HepG2 (cell line): ENCODE data around the gene SLX4. TPM values are rescaled to one million over a fixed set of nuclear protein-coding genes. Genes with fewer than 3 reads are reported as not detected.

Experiments
- ARNTL ChIP-seq: sonication (generic); formaldehyde crosslinking; IDR thresholded peaks from 2 replicates; pipeline ENCODE4 v1.4.0; 2020; ENCODE audit warnings: mild to moderate bottlenecking, missing genetic modification reagents
- FOXK1 ChIP-seq: sonication (generic); formaldehyde crosslinking; IDR thresholded peaks from 2 replicates; pipeline ENCODE4 v1.4.0; 2020; ENCODE audit warnings: low read depth, missing genetic modification reagents, borderline replicate concordance
- HMGXB3 ChIP-seq: sonication (generic); formaldehyde crosslinking; IDR thresholded peaks from 2 replicates; pipeline ENCODE4 v1.4.0; 2020; ENCODE audit warnings: missing genetic modification reagents, borderline replicate concordance
- IRF2 ChIP-seq: IDR thresholded peaks from 2 replicates; pipeline ENCODE4 v1.6.1; 2018; ENCODE audit warnings: missing genetic modification reagents, missing compliant biosample characterization
- ISL2 ChIP-seq: sonication (generic); formaldehyde crosslinking; IDR thresholded peaks from 2 replicates; pipeline ENCODE4 v1.5.0; 2020; ENCODE audit warnings: missing genetic modification reagents
- MEIS1 ChIP-seq: sonication (generic); formaldehyde crosslinking; IDR thresholded peaks from 2 replicates; pipeline ENCODE4 v1.9.0; 2021; ENCODE audit warnings: mild to moderate bottlenecking, missing genetic modification reagents, moderate library complexity, borderline replicate concordance
- TRIM22 ChIP-seq: fragments of 450-650 bp; IDR thresholded peaks from 2 replicates; pipeline ENCODE4 v1.6.1; 2017
- ZNF589 ChIP-seq: sonication (generic); formaldehyde crosslinking; conservative IDR thresholded peaks from 2 replicates; pipeline ENCODE4 v1.8.0; 2022; ENCODE audit warnings: mild to moderate bottlenecking, moderate library complexity, missing genetic modification reagents
- ZNF687 ChIP-seq: sonication (generic); formaldehyde crosslinking; IDR thresholded peaks from 2 replicates; pipeline ENCODE4 v1.5.1; 2020; ENCODE audit warnings: mild to moderate bottlenecking, missing genetic modification reagents, moderate library complexity
- ZNF761 ChIP-seq: sonication (generic); formaldehyde crosslinking; conservative IDR thresholded peaks from 2 replicates; pipeline ENCODE4 v1.4.0; 2020; ENCODE audit warnings: mild to moderate bottlenecking, missing genetic modification reagents
- polyA plus RNA-seq, 8 experiments: library from polyadenylated mRNA; depleted of rRNA in 3 of 8; stranded (reverse) in 7 of 8; unstranded in 1 of 8; fragments of >200 nt; fragmentation: Illumina TruSeq in 4 of 8; extraction: Trizol in 4 of 8; gene quantifications; 2 replicates each; pipeline versions ENCODE4 v1.2.1 to v1.2.3, GENCODE V29; 2011 to 2016; ENCODE audit warnings: low read depth in 4 of 8, missing spikeins in 1 of 8, mixed read lengths in 1 of 8; ENCODE audit not compliant: insufficient read depth in 1 of 8
- total RNA-seq, 5 experiments: library from RNA; depleted of rRNA; stranded (reverse); fragments of >200 nt; fragmentation: Illumina TruSeq; extraction: Trizol; gene quantifications; 2 replicates each; pipeline ENCODE4 v1.2.3, GENCODE V29; 2016; ENCODE audit warnings: low read depth in 1 of 5
- TF ChIP-seq, protein P1 (sequence below): IDR thresholded peaks from 2 replicates; pipeline ENCODE4 v1.6.1; 2012; ENCODE audit warnings: inconsistent platforms
- TF ChIP-seq, protein P2 (sequence below): sonication (generic); formaldehyde crosslinking; IDR thresholded peaks from 2 replicates; pipeline ENCODE4 v1.4.0; 2020; ENCODE audit warnings: missing genetic modification reagents
- TF ChIP-seq, protein P3 (sequence below), 2 experiments: sonication (generic) in 1 of 2; formaldehyde crosslinking in 1 of 2; IDR thresholded peaks; 2 replicates each; pipeline versions ENCODE4 v1.5.1 to v1.6.1; 2011 to 2020; ENCODE audit warnings: borderline replicate concordance in 1 of 2, low read depth in 1 of 2, low read length in 1 of 2, mild to moderate bottlenecking in 1 of 2, missing genetic modification reagents in 1 of 2, moderate library complexity in 1 of 2

The SLX4 gene
- total and polyA plus RNA-seq, 2 of the 13 experiments (the other 11 are each of a cell fraction or from before 2014, with no cell fraction given): 1.1 to 3.6 TPM

GRCh38 chr16:3596101-3596861 is 15.1 kb downstream of the SLX4 start (continued):
- TF ChIP-seq HMGXB3: peak; percentile 81; the same call in 1 of the 2 replicates
- TF ChIP-seq, protein P1, sequence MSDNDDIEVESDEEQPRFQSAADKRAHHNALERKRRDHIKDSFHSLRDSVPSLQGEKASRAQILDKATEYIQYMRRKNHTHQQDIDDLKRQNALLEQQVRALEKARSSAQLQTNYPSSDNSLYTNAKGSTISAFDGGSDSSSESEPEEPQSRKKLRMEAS: peak; percentile 90
- peak; percentile 83 for TF ChIP-seq IRF2
- peak; percentile 61; the same call in 1 of the 2 replicates for TF ChIP-seq ARNTL (CRISPR knock-in tag)
- TF ChIP-seq FOXK1: peak; percentile 96; the same call in 1 of the 2 replicates
- TF ChIP-seq, protein P2, sequence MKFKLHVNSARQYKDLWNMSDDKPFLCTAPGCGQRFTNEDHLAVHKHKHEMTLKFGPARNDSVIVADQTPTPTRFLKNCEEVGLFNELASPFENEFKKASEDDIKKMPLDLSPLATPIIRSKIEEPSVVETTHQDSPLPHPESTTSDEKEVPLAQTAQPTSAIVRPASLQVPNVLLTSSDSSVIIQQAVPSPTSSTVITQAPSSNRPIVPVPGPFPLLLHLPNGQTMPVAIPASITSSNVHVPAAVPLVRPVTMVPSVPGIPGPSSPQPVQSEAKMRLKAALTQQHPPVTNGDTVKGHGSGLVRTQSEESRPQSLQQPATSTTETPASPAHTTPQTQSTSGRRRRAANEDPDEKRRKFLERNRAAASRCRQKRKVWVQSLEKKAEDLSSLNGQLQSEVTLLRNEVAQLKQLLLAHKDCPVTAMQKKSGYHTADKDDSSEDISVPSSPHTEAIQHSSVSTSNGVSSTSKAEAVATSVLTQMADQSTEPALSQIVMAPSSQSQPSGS: peak; percentile 83; the same call in 1 of the 2 replicates
- no peak for TF ChIP-seq TRIM22
- peak; percentile 46; the same call in 1 of the 2 replicates for TF ChIP-seq ZNF761
- TF ChIP-seq MEIS1: peak; percentile 53; the same call in 1 of the 2 replicates
- TF ChIP-seq ZNF687 (CRISPR knock-in tag): peak; percentile 95
- TF ChIP-seq, protein P3, sequence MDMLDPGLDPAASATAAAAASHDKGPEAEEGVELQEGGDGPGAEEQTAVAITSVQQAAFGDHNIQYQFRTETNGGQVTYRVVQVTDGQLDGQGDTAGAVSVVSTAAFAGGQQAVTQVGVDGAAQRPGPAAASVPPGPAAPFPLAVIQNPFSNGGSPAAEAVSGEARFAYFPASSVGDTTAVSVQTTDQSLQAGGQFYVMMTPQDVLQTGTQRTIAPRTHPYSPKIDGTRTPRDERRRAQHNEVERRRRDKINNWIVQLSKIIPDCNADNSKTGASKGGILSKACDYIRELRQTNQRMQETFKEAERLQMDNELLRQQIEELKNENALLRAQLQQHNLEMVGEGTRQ (IDR thresholded peaks at IDR 0.05; ENCODE audit: low read depth, low read length): peak; percentile 80
- TF ChIP-seq, protein P3 (CRISPR knock-in tag; IDR thresholded peaks at IDR 0.05; ENCODE audit: borderline replicate concordance): peak; percentile 46; the same call in 1 of the 2 replicates
- peak; percentile 86; the same call in 1 of the 2 replicates for TF ChIP-seq ZNF589
- peak; percentile 81; the same call in 1 of the 2 replicates for TF ChIP-seq ISL2 (CRISPR knock-in tag)
